Natural killer cell (primary cell): ENCODE data around the gene SV2C. TPM values are rescaled to one million over a fixed set of nuclear protein-coding genes. Genes with fewer than 3 reads are reported as not detected.
"Not testable (repeated sequence)": the region's sequence is repeated elsewhere in the genome, so short reads cannot be mapped to it uniquely, and the experiment has no call there.

Experiments
- ATAC-seq, 3 donors: fragments of 150-1000 bp in 2 of 3; fragments of 200-7000 bp in 1 of 3; cut with Tn5 transposase; 1 replicate in 1 of 3; 2 replicates in 2 of 3; pipeline ENCODE4 v1.10.0; 2021; ENCODE audit warnings: mild to moderate bottlenecking in 2 of 3, moderate library complexity in 2 of 3
- DNase-seq, 2 donors: peaks; one replicate each; pipeline versions ENCODE4 v3.0.0 to v3.0.0-alpha.2; 2013 to 2021; ENCODE audit warnings: mixed read lengths in 1 of 2
- H3K27ac ChIP-seq: one replicate; pipeline ENCODE4 v1.5.1; 2013; ENCODE audit warnings: mild to moderate bottlenecking, low read length
- H3K27me3 ChIP-seq: one replicate; pipeline ENCODE4 v1.6.1; 2013; ENCODE audit warnings: low read length; ENCODE audit not compliant: control insufficient read depth, insufficient read depth
- H3K36me3 ChIP-seq: one replicate; pipeline ENCODE4 v1.6.1; 2013; ENCODE audit warnings: low read length; ENCODE audit not compliant: control insufficient read depth, insufficient read depth
- H3K4me1 ChIP-seq: one replicate; pipeline ENCODE4 v1.6.1; 2013; ENCODE audit warnings: low read length; ENCODE audit not compliant: control insufficient read depth, insufficient read depth
- H3K4me3 ChIP-seq: one replicate; pipeline ENCODE4 v1.5.1; 2013; ENCODE audit warnings: low read length
- H3K9me3 ChIP-seq: one replicate; pipeline ENCODE4 v1.6.1; 2013; ENCODE audit warnings: low read length; ENCODE audit not compliant: control insufficient read depth, insufficient read depth
- H3K27ac Mint-ChIP-seq, 2 donors: one replicate each; pipeline ENCODE4 v1.8.0; 2022; ENCODE audit warnings: mild to moderate bottlenecking in 2 of 2, mixed read lengths in 2 of 2, moderate library complexity in 1 of 2
- H3K27me3 Mint-ChIP-seq, 2 donors: one replicate each; pipeline ENCODE4 v1.8.0; 2022; ENCODE audit warnings: low read depth in 2 of 2, mixed read lengths in 2 of 2
- H3K36me3 Mint-ChIP-seq: one replicate; pipeline ENCODE4 v1.8.0; 2022; ENCODE audit warnings: mixed read lengths
- H3K4me1 Mint-ChIP-seq, 2 donors: one replicate each; pipeline ENCODE4 v1.8.0; 2022; ENCODE audit warnings: mixed read lengths in 2 of 2
- H3K4me3 Mint-ChIP-seq: one replicate; pipeline ENCODE4 v1.8.0; 2022; ENCODE audit warnings: mild to moderate bottlenecking, moderate library complexity, mixed read lengths
- H3K9me3 Mint-ChIP-seq, 2 donors: one replicate each; pipeline ENCODE4 v1.8.0; 2022; ENCODE audit warnings: mixed read lengths in 2 of 2
- CTCF ChIP-seq: fragments of 200-600 bp; IDR thresholded peaks from one replicate; pipeline ENCODE4 v1.8.0; 2022; ENCODE audit warnings: antibody characterized with exemption
- WGBS: methylation state at CpG from one replicate; pipeline ENCODE4 v1.1.7; 2013; ENCODE audit warnings: missing lambda C conversion rate; ENCODE audit not compliant: insufficient coverage; 5-methylcytosine and 5-hydroxymethylcytosine counted together
- intact Hi-C: fragments of 100-400 bp; cut with micrococcal nuclease; formaldehyde crosslinking; loops from one replicate; pipeline ENCODE4 v1.14.2; 2022
- total RNA-seq, 4 donors: library from RNA; stranded (reverse); fragments of 120-200 nt in 1 of 4; gene quantifications; one replicate each; pipeline versions ENCODE4 v1.2.3 to v1.2.4, GENCODE V29; 2013 to 2022

The SV2C gene
- total RNA-seq, 3 donors from 2014 or later (not counting 1 experiment from before 2014, with no cell fraction given): not detected

DNA sequence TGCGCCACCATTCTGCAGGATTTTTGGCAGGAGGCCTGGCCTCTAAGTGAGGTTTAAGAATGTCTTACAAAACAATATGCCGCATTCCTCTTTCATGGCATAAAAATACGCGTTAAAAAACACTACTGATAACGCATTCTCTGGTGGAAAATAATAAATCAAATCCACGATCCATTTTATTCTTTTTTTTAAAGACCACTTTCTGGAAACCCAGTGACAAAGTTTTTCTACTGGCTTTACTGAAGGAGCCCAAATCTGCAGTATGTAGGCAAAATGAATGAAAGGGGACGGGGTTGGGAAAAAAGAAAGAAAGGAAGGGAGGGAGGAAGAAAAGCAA, 2.0 kb downstream of the SV2C start:
- Mint-ChIP-seq H3K27ac (no peak overlapping the region), H3K4me1 (peaks cover 7 to 27% of the 10 kb centered on the region in 2 donors), H3K9me3 (no peaks in the 10 kb centered on the region), H3K27me3 (peaks cover 64 to 77% of the 10 kb centered on the region in 2 donors), H3K4me3 (peak overlapping the region; percentile 53), H3K36me3 (no peaks in the 10 kb centered on the region)
- no peak for TF ChIP-seq CTCF
- Histone ChIP-seq H3K27me3 (peaks cover 30% of the 10 kb centered on the region), H3K36me3 (no peaks in the 10 kb centered on the region), H3K4me1 (peaks cover 30% of the 10 kb centered on the region), H3K9me3 (no peaks in the 10 kb centered on the region), H3K4me3 (no peak overlapping the region), H3K27ac (no peak overlapping the region)
- ATAC-seq: no peak
- intact Hi-C loops: no loop called here
- no peak for DNase-seq
- WGBS: 37% methylated on average over 7 of the region's 7 CpGs

DNA sequence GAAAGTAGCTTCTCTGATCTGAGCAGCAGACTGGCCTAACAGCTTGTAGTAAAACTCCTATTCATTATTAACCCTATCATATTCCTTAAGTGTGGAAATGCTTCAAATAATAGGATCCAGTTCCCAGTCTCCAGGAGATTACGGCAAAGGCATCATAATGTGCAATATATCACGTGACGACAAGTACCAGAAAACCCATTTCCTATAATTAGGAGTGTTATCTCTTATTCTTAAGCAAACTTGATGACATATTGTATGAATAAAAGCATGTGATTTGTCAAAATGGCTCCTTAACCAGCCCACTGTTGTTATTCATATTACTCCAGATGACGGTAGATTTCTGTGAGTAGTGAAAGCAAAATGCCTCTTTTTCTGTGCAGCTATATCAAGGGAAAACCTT, 2.9 kb downstream of the SV2C start:
- Histone ChIP-seq H3K27me3 (peaks cover 26% of the 10 kb centered on the region), H3K4me3 (no peak overlapping the region), H3K4me1 (peaks cover 30% of the 10 kb centered on the region), H3K36me3 (no peaks in the 10 kb centered on the region), H3K9me3 (no peaks in the 10 kb centered on the region), H3K27ac (no peak overlapping the region)
- Mint-ChIP-seq H3K36me3 (no peaks in the 10 kb centered on the region), H3K4me3 (no peak overlapping the region), H3K4me1 (peaks cover 7 to 27% of the 10 kb centered on the region in 2 donors), H3K27me3 (peaks cover 59 to 75% of the 10 kb centered on the region in 2 donors), H3K27ac (no peak overlapping the region), H3K9me3 (no peaks in the 10 kb centered on the region)
- WGBS: no CpG with 5 or more reads among the region's 4 CpGs
- no peak for TF ChIP-seq CTCF
- ATAC-seq (no peak), DNase-seq (no peak)
- intact Hi-C loops: no loop called here

- H3K27me3 ChIP-seq: peaks cover 18% of the 10 kb centered on the region
- H3K9me3 ChIP-seq, intact Hi-C loops, DNase-seq, H3K27ac ChIP-seq, H3K4me3 Mint-ChIP-seq, H3K36me3 ChIP-seq, H3K4me1 Mint-ChIP-seq, H3K27ac Mint-ChIP-seq, H3K36me3 Mint-ChIP-seq, H3K4me3 ChIP-seq, H3K4me1 ChIP-seq, ATAC-seq, H3K9me3 Mint-ChIP-seq: not testable (repeated sequence)
- 96% methylated on average over 2 of the region's 2 CpGs for WGBS
- H3K27me3 Mint-ChIP-seq: peaks cover 44 to 75% of the 10 kb centered on the region in 2 donors
These were observed 6.0 kb downstream of the SV2C start for GRCh38 chr5:76089156-76089555.

GRCh38 chr5:76091351-76091750, 8.2 kb downstream of the SV2C start:
- no peak overlapping the region for H3K27ac ChIP-seq
- Mint-ChIP-seq H3K27ac (no peak overlapping the region), H3K27me3 (peaks cover 34 to 64% of the 10 kb centered on the region in 2 donors), H3K36me3 (no peaks in the 10 kb centered on the region), H3K9me3 (no peaks in the 10 kb centered on the region), H3K4me1 (no peaks in the 10 kb centered on the region), H3K4me3 (no peak overlapping the region)
- no peaks in the 10 kb centered on the region for H3K9me3 ChIP-seq
- ATAC-seq (no peak), DNase-seq (no peak)
- WGBS: no CpG with 5 or more reads among the region's 1 CpG
- H3K4me1 ChIP-seq: no peaks in the 10 kb centered on the region
- H3K4me3 ChIP-seq: no peak overlapping the region
- TF ChIP-seq CTCF: no peak
- peaks cover 8% of the 10 kb centered on the region for H3K27me3 ChIP-seq
- intact Hi-C loops: no loop called here
- H3K36me3 ChIP-seq: no peaks in the 10 kb centered on the region
